KMS-11 (cell line): Measurements from ENCODE around the gene SNX9.
"Not testable (repeated sequence)": the region's sequence is repeated elsewhere in the genome, so short reads cannot be mapped to it uniquely, and the experiment has no call there.

Experiments
- H2AFZ ChIP-seq: fragments of 200-600 bp; sonication (generic); 2 replicates; pipeline ENCODE4 v1.6.1; 2016; ENCODE audit warnings: antibody characterized with exemption, mixed run types, low read depth
- H3K27ac ChIP-seq: fragments of 200-600 bp; sonication (generic); 2 replicates; pipeline ENCODE4 v1.6.1; 2016; ENCODE audit warnings: mild to moderate bottlenecking, mixed run types
- H3K27me3 ChIP-seq: fragments of 200-600 bp; sonication (generic); 2 replicates; pipeline ENCODE4 v1.6.1; 2017; ENCODE audit warnings: mild to moderate bottlenecking, low read depth, mixed run types, moderate library complexity; ENCODE audit not compliant: insufficient read depth
- H3K36me3 ChIP-seq: fragments of 200-600 bp; sonication (generic); 2 replicates; pipeline ENCODE4 v1.6.1; 2017; ENCODE audit warnings: mild to moderate bottlenecking, mixed run types; ENCODE audit not compliant: insufficient read depth
- H3K4me1 ChIP-seq: fragments of 200-600 bp; sonication (generic); 2 replicates; pipeline ENCODE4 v1.6.1; 2016; ENCODE audit warnings: mild to moderate bottlenecking, low read depth, mixed run types; ENCODE audit not compliant: poor library complexity, severe bottlenecking
- H3K4me2 ChIP-seq: fragments of 200-600 bp; sonication (generic); 2 replicates; pipeline ENCODE4 v1.7.0; 2016; ENCODE audit warnings: mild to moderate bottlenecking, mixed run types
- H3K4me3 ChIP-seq: fragments of 200-600 bp; sonication (generic); IDR thresholded peaks from 2 replicates; pipeline ENCODE4 v1.6.1; 2017; ENCODE audit warnings: low read depth, low read length, mixed read lengths; ENCODE audit not compliant: insufficient read depth
- H3K79me2 ChIP-seq: fragments of 200-600 bp; sonication (generic); 2 replicates; pipeline ENCODE4 v1.6.1; 2016; ENCODE audit warnings: low read depth, mixed run types; ENCODE audit not compliant: insufficient read depth
- H3K9ac ChIP-seq: fragments of 200-600 bp; sonication (generic); 2 replicates; pipeline ENCODE4 v1.6.1; 2016; ENCODE audit warnings: mild to moderate bottlenecking, mixed run types
- H4K20me1 ChIP-seq: fragments of 200-600 bp; sonication (generic); 2 replicates; pipeline ENCODE4 v1.6.1; 2016; ENCODE audit warnings: mild to moderate bottlenecking, mixed run types; ENCODE audit not compliant: insufficient read depth
- TF ChIP-seq, protein P1 (sequence below): fragments of 200-600 bp; sonication (generic); conservative IDR thresholded peaks from 2 replicates; pipeline ENCODE4 v1.6.1; 2017; ENCODE audit warnings: low read depth, mild to moderate bottlenecking, antibody characterized with exemption, low read length, moderate library complexity, mixed read lengths

The SNX9 gene

DNA sequence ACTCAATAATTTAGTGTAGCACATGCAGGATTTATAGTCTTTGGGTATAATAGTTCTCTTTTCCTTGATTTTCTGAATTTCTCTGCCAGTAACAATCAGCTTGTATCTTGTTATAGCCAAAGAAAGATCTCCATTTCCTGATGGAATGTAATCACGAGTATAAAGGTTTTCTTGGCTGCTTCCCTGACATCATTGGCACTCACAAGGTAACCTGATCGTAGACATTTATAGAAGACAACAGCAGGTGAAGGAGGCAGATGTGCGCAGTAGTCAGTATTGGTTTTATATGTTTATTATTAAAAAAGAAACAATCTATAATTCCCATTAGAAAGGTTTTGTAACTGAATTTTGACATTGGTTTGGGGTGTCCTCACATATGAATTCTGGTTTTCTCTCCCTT, 114.3 kb downstream of the SNX9 start:
- no peak overlapping the region for H3K27ac ChIP-seq
- no peak overlapping the region for H2AFZ ChIP-seq
- no peak overlapping the region for H3K4me3 ChIP-seq
- no peaks in the 10 kb centered on the region for H3K4me1 ChIP-seq
- H3K27me3 ChIP-seq = no peaks in the 10 kb centered on the region
- H4K20me1 ChIP-seq = no peaks in the 10 kb centered on the region
- no peaks in the 10 kb centered on the region for H3K36me3 ChIP-seq
- no peak overlapping the region for H3K4me2 ChIP-seq
- H3K9ac ChIP-seq = no peak overlapping the region
- no peaks in the 10 kb centered on the region for H3K79me2 ChIP-seq
- TF ChIP-seq, protein P1, sequence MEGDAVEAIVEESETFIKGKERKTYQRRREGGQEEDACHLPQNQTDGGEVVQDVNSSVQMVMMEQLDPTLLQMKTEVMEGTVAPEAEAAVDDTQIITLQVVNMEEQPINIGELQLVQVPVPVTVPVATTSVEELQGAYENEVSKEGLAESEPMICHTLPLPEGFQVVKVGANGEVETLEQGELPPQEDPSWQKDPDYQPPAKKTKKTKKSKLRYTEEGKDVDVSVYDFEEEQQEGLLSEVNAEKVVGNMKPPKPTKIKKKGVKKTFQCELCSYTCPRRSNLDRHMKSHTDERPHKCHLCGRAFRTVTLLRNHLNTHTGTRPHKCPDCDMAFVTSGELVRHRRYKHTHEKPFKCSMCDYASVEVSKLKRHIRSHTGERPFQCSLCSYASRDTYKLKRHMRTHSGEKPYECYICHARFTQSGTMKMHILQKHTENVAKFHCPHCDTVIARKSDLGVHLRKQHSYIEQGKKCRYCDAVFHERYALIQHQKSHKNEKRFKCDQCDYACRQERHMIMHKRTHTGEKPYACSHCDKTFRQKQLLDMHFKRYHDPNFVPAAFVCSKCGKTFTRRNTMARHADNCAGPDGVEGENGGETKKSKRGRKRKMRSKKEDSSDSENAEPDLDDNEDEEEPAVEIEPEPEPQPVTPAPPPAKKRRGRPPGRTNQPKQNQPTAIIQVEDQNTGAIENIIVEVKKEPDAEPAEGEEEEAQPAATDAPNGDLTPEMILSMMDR = no peak

DNA sequence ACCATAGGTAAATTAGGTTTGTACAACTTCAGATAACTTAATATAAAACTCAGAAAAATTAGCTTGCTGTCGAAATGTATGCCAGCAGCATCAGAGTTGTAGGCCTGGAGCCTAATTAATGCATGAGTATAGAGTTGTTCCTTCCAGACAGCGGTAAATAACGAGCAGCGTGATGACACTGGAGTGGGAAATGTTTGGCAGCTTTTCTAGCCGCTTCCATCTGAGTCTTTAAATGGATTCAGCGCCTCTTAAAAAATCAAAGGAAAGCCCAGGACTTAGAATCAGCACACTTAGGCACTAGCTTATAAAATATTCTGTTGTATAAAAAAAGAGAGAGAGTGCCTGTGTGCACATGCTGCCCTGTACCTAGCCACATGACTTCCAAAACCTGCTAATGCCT, 114.9 kb downstream of the SNX9 start:
- Histone ChIP-seq H3K27ac (no peak overlapping the region), H3K27me3 (no peaks in the 10 kb centered on the region), H4K20me1 (no peaks in the 10 kb centered on the region), H2AFZ (no peak overlapping the region), H3K4me3 (no peak overlapping the region), H3K4me2 (no peak overlapping the region), H3K79me2 (no peaks in the 10 kb centered on the region), H3K9ac (no peak overlapping the region), H3K4me1 (no peaks in the 10 kb centered on the region), H3K36me3 (no peaks in the 10 kb centered on the region)
- TF ChIP-seq, protein P1 = no peak

DNA sequence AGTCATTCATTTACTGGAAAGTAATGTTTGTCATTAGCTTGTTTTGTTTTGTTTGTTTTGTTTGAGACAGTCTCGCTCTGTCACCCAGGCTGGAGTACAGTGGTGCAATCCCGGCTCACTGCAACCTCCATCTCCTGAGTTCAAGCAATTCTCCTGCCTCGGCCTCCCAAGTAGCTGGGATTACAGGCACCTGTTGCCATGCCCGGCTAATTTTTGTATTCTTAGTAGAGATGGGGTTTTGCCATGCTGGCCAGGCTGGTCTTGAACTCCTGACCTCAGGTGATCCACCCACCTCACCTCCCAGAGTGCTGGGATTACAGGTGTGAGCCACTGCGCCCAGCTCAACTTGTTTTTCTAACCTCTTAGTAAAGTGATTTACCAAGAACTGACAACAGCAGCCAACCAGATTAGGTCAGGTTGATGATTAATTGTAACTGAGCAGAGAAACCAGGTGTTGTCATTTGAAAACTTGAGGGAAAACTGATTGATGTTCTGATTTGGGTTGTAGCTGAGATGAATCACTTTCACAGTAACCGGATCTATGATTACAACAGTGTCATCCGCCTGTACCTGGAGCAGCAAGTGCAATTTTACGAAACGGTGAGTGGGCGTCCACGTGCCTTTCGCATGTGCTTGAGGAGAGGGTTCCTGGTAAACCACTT, 117.5 kb downstream of the SNX9 start:
- not testable (repeated sequence) for H3K27ac ChIP-seq, H2AFZ ChIP-seq, H3K36me3 ChIP-seq, H3K27me3 ChIP-seq, H3K4me1 ChIP-seq, H3K79me2 ChIP-seq, H3K4me3 ChIP-seq, H3K4me2 ChIP-seq, H4K20me1 ChIP-seq, H3K9ac ChIP-seq

DNA sequence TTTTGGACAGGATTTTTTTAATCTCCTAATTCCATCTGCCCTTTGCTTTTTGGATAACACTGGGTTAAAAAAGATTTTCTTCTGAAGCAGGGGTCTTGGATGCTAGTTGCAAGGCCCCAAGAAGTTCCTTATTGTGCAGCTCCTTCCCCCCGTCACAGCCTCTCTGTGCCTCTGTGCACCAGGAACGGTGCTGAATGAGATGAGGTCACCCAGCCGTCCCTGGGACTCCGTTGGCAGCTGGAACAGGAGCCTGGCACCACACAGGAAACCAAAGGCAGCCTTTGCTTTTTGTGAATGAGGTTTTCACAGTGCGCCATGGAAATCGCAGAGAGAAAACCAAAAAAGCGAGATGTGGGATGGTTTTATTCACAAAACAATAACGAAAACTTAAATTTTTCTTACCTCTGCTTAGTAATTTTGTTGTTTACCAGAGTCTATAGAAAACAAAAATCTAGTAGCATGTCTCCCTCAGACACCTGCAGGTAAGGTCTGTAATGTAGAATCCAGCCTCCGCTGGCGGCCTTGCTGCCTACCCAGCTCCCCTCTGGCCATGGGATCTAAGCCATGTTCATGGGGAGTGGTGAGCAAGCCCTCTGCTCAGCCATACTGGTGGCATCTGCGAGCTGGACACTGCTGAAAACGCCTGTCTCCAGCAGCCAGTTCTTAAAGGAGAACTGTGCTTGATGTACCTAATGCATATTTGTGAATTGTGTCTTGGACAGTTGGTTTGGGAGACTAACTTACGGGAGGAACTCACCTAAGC, 118.2 kb downstream of the SNX9 start:
- Histone ChIP-seq H3K36me3 (no peaks in the 10 kb centered on the region), H2AFZ (no peak overlapping the region), H3K9ac (no peak overlapping the region)

More for the DNA sequence above, 118.2 kb downstream of the SNX9 start:
- Histone ChIP-seq H3K27me3 (no peaks in the 10 kb centered on the region), H3K4me2 (no peak overlapping the region), H3K4me3 (no peak overlapping the region), H3K4me1 (no peaks in the 10 kb centered on the region), H3K79me2 (no peaks in the 10 kb centered on the region), H4K20me1 (no peaks in the 10 kb centered on the region), H3K27ac (no peak overlapping the region)
- TF ChIP-seq, protein P1 = no peak
